Ovary (tissue), 9 donors: ENCODE data around the gene CTU1. TPM values are rescaled to one million over a fixed set of nuclear protein-coding genes. Genes with fewer than 3 reads are reported as not detected.

ENCODE experiments used
- DNase-seq, 5 donors: peaks; one replicate each; pipeline ENCODE4 v3.0.0-alpha.2; 2019 to 2020
- H3K27ac ChIP-seq, 2 donors: fragments of 200-600 bp; one replicate each; pipeline versions ENCODE4 v1.5.1 to v1.8.0; 2019 to 2022
- H3K27me3 ChIP-seq: fragments of 200-600 bp; one replicate; pipeline ENCODE4 v1.8.0; 2022
- H3K36me3 ChIP-seq: fragments of 200-600 bp; sonication (generic); one replicate; pipeline ENCODE4 v1.5.1; 2019
- H3K4me1 ChIP-seq: one replicate; pipeline ENCODE4 v1.8.1; 2013; ENCODE audit warnings: mild to moderate bottlenecking, moderate library complexity; ENCODE audit not compliant: insufficient read depth
- H3K4me3 ChIP-seq: fragments of 200-600 bp; sonication (generic); one replicate; pipeline ENCODE4 v1.5.1; 2017
- H3K9me3 ChIP-seq, 2 donors: fragments of 200-600 bp in 1 of 2; sonication (generic) in 1 of 2; one replicate each; pipeline versions ENCODE4 v1.5.1 to v1.8.1; 2013 to 2019; ENCODE audit warnings: mild to moderate bottlenecking in 1 of 2, moderate library complexity in 1 of 2
- EP300 ChIP-seq: sonication (generic); formaldehyde crosslinking; IDR thresholded peaks from one replicate; pipeline ENCODE4 v1.6.1; 2017; ENCODE audit warnings: antibody characterized with exemption
- POLR2A ChIP-seq: fragments of 450-650 bp; IDR thresholded peaks from one replicate; pipeline ENCODE4 v1.6.1; 2017; ENCODE audit warnings: antibody characterized with exemption, mild to moderate bottlenecking, moderate library complexity
- WGBS, 3 donors: extraction: QIAGEN DNeasy Blood & Tissue Kit in 1 of 3; methylation state at CpG; one replicate each; pipeline versions ENCODE4 v1.1.5 to v1.1.7; 2013 to 2017; 5-methylcytosine and 5-hydroxymethylcytosine counted together
- intact Hi-C, 4 donors: fragments of 100-400 bp; cut with DNase I; formaldehyde crosslinking; loops; one replicate each; pipeline versions ENCODE4 v1.11.0 to v1.15.1; 2022 to 2023
- polyA plus RNA-seq, 2 donors: library from polyadenylated mRNA; stranded (reverse); fragments of 200-250 nt in 1 of 2; fragments of 350-450 nt in 1 of 2; fragmentation: Illumina TruSeq in 1 of 2; extraction: RNeasy Lipid Tissue Mini Kit (QIAGEN cat#74804) in 1 of 2; gene quantifications; one replicate each; pipeline ENCODE4 v1.2.3, GENCODE V29; 2013 to 2014
- total RNA-seq, 7 donors: library from RNA; depleted of rRNA in 2 of 7; stranded (reverse); fragments of >200 nt in 2 of 7; fragmentation: NEBNext Ultra II Directional in 3 of 7; extraction: Animal tissue kit (Norgen Biotek cat#: 25700) in 3 of 7; gene quantifications; one replicate each; pipeline versions ENCODE4 v1.1.0 to v1.2.4, GENCODE V29; 2016 to 2023
- TF ChIP-seq, protein P1 (sequence below), 3 donors: fragments of 450-650 bp in 2 of 3; fragments of 200-600 bp in 1 of 3; IDR thresholded peaks; one replicate each; pipeline versions ENCODE4 v1.5.1 to v1.8.0; 2016 to 2022; ENCODE audit warnings: antibody characterized with exemption in 3 of 3, mild to moderate bottlenecking in 1 of 3
- donor health status: DM: no; HTN: no; CAD: no; lungs with moderate emphysema.
- donor health status: DM: no; HTN: no; CAD: no.
- donor health status: Bipolar disorder and iron deficiency.
- donor health status: DM: yes; HTN: yes; CAD: no.
- donor health status: DM: no; HTN: no; CAD: no.
- donor health status: DM: yes; HTN: yes; CAD: no.

CTU1 gene
- total and polyA plus RNA-seq, 9 donors, result 1.1 to 17.2 (median 12.3) TPM

DNA sequence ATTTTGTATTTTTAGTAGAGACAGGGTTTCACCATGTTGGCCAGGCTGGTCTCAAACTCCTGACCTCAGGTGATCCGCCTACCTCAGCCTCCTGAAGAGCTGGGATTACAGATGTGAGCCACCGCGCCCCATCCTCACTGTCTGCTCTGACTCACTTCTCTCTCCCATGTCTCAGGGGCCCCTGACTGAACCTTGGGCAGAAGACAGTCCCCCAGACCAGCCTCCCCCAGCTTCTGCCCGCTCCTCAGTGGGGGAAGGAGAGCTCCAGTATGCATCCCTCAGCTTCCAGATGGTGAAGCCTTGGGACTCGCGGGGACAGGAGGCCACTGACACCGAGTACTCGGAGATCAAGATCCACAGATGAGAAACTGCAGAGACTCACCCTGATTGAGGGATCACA, 21.5 kb upstream of the CTU1 start:
- Histone ChIP-seq H3K4me3 (no peak overlapping the region), H3K27ac (peak overlapping the region in 1 of 2 donors; percentile 6), H3K36me3 (no peaks in the 10 kb centered on the region), H3K4me1 (peaks cover 26% of the 10 kb centered on the region), H3K9me3 (no peaks in the 10 kb centered on the region), H3K27me3 (no peaks in the 10 kb centered on the region)
- intact Hi-C loops, result no loop called here
- 72 to 87% (median 79%) methylated on average over 8 of the region's 8 CpGs for WGBS, 3 donors
- no peak for DNase-seq
- TF ChIP-seq, protein P1, sequence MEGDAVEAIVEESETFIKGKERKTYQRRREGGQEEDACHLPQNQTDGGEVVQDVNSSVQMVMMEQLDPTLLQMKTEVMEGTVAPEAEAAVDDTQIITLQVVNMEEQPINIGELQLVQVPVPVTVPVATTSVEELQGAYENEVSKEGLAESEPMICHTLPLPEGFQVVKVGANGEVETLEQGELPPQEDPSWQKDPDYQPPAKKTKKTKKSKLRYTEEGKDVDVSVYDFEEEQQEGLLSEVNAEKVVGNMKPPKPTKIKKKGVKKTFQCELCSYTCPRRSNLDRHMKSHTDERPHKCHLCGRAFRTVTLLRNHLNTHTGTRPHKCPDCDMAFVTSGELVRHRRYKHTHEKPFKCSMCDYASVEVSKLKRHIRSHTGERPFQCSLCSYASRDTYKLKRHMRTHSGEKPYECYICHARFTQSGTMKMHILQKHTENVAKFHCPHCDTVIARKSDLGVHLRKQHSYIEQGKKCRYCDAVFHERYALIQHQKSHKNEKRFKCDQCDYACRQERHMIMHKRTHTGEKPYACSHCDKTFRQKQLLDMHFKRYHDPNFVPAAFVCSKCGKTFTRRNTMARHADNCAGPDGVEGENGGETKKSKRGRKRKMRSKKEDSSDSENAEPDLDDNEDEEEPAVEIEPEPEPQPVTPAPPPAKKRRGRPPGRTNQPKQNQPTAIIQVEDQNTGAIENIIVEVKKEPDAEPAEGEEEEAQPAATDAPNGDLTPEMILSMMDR (IDR thresholded peaks at IDR 0.05), result no peak
- TF ChIP-seq EP300 (no peak), POLR2A (no peak)

DNA sequence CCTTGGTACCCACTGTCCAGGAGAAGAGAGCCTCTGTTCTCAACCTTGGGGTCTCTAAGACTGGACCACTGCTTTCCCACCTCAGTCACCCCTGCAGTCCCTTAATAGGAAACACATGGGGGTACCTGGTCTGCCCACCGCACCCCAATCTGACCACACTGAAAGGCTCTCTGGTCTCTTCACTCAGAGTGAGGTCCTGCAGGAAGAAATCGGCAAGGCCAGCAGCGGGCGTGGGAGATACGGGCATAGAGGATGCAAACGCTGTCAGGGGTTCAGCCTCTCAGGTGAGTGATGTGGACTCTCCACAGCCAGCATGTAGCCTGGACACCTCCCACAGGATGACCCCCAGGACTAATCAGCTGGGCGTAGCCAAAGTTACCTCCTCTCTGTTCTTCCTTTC, 20.0 kb upstream of the CTU1 start:
- TF ChIP-seq POLR2A (no peak), EP300 (no peak)
- TF ChIP-seq, protein P1 (IDR thresholded peaks at IDR 0.05), result no peak
- Histone ChIP-seq H3K9me3 (no peaks in the 10 kb centered on the region), H3K36me3 (no peaks in the 10 kb centered on the region), H3K27ac (no peak overlapping the region), H3K27me3 (no peaks in the 10 kb centered on the region), H3K4me3 (no peak overlapping the region), H3K4me1 (peaks cover 26% of the 10 kb centered on the region)
- 78 to 89% (median 84%) methylated on average over 7 of the region's 7 CpGs for WGBS, 3 donors
- no peak for DNase-seq
- intact Hi-C loops, result no loop called here

DNA sequence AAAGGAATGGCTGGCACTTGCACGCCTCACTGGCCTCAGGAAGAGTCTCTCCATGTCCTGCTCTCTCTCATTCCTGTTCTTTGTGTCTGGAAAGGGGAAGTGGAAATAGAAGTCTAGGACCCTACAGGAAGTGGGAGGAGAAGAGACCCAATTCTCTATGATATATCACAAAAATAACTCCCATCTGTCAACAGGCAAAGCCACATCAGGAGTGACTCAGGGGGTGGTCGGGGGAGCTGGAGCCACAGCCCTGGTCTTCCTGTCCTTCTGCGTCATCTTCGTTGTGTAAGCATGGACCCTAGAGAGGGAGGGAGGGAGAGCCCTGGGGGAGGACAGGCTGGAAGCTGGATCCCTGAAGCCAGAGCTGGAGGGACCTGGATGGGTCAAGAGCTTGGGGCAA, 19.5 kb upstream of the CTU1 start:
- intact Hi-C loops, result no loop called here
- Histone ChIP-seq H3K27me3 (no peaks in the 10 kb centered on the region), H3K27ac (no peak overlapping the region), H3K4me1 (peaks cover 26% of the 10 kb centered on the region), H3K9me3 (no peaks in the 10 kb centered on the region), H3K4me3 (no peak overlapping the region), H3K36me3 (no peaks in the 10 kb centered on the region)
- no peak for TF ChIP-seq EP300
- TF ChIP-seq, protein P1 (IDR thresholded peaks at IDR 0.05), result no peak
- TF ChIP-seq POLR2A, result no peak
- DNase-seq, result no peak
- WGBS, 3 donors, result 69 to 85% (median 74%) methylated on average over 4 of the region's 4 CpGs

DNA sequence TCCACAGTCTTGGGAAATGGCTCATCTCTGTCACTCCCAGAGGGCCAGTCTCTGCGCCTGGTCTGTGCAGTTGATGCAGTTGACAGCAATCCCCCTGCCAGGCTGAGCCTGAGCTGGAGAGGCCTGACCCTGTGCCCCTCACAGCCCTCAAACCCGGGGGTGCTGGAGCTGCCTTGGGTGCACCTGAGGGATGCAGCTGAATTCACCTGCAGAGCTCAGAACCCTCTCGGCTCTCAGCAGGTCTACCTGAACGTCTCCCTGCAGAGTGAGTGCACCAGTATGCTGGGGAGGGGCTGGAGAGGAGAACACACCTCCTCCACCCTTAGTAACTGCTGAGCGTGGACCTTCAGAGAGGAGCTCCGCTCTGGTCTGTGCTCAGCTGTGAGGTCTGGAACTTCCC, 18.8 kb upstream of the CTU1 start:
- TF ChIP-seq, protein P1 (IDR thresholded peaks at IDR 0.05), result no peak
- no peak for TF ChIP-seq EP300
- no peak for TF ChIP-seq POLR2A
- H3K36me3 ChIP-seq, result no peaks in the 10 kb centered on the region
- intact Hi-C loops, result no loop called here
- 75 to 78% (median 78%) methylated on average over 6 of the region's 6 CpGs for WGBS, 3 donors
- H3K4me3 ChIP-seq, result no peak overlapping the region
- H3K9me3 ChIP-seq, result no peaks in the 10 kb centered on the region
- H3K27ac ChIP-seq, result no peak overlapping the region
- H3K27me3 ChIP-seq, result no peaks in the 10 kb centered on the region
- H3K4me1 ChIP-seq, result peaks cover 26% of the 10 kb centered on the region
- no peak for DNase-seq
